Hepatocyte (in vitro differentiated cells): ENCODE measurements around the gene SLC44A5. TPM values are rescaled to one million over a fixed set of nuclear protein-coding genes. Genes with fewer than 3 reads are reported as not detected.

Experiments used
- DNase-seq: peaks from one replicate; pipeline ENCODE4 v3.0.0-alpha.2; 2016; ENCODE audit warnings: low spot score
- H2AFZ ChIP-seq: fragments of 200-600 bp; sonication (generic); 2 replicates; pipeline ENCODE4 v1.6.0; 2016; ENCODE audit warnings: antibody characterized with exemption, mild to moderate bottlenecking
- H3K27ac ChIP-seq: fragments of 200-600 bp; sonication (generic); 2 replicates; pipeline ENCODE4 v1.5.1; 2016; ENCODE audit warnings: mild to moderate bottlenecking
- H3K27me3 ChIP-seq: fragments of 200-600 bp; sonication (generic); 2 replicates; pipeline ENCODE4 v1.6.1; 2016
- H3K36me3 ChIP-seq: fragments of 200-600 bp; sonication (generic); replicated peaks from 2 replicates; pipeline ENCODE4 v1.5.1; 2016; ENCODE audit warnings: low read depth; ENCODE audit not compliant: insufficient read depth
- H3K4me1 ChIP-seq: fragments of 200-600 bp; sonication (generic); 2 replicates; pipeline ENCODE4 v1.5.1; 2016; ENCODE audit warnings: mild to moderate bottlenecking, moderate library complexity; ENCODE audit not compliant: insufficient read depth
- H3K4me2 ChIP-seq: fragments of 200-600 bp; sonication (generic); 2 replicates; pipeline ENCODE4 v1.6.0; 2016
- H3K4me3 ChIP-seq: fragments of 200-600 bp; sonication (generic); 2 replicates; pipeline ENCODE4 v1.5.1; 2016; ENCODE audit warnings: mild to moderate bottlenecking
- H3K79me2 ChIP-seq: fragments of 200-600 bp; sonication (generic); 2 replicates; pipeline ENCODE4 v1.6.0; 2017; ENCODE audit warnings: mild to moderate bottlenecking
- H3K9me2 ChIP-seq: fragments of 200-600 bp; sonication (generic); replicated peaks from 2 replicates; pipeline ENCODE4 v1.6.0; 2017; ENCODE audit warnings: mild to moderate bottlenecking; ENCODE audit not compliant: insufficient read depth
- H3K9me3 ChIP-seq: fragments of 200-600 bp; sonication (generic); 2 replicates; pipeline ENCODE4 v1.5.1; 2016; ENCODE audit warnings: low read depth, mild to moderate bottlenecking
- H4K20me1 ChIP-seq: fragments of 200-600 bp; sonication (generic); 2 replicates; pipeline ENCODE4 v1.6.0; 2016; ENCODE audit warnings: mild to moderate bottlenecking; ENCODE audit not compliant: insufficient read depth, poor library complexity, severe bottlenecking
- EZH2 ChIP-seq: fragments of 200-600 bp; sonication (generic); IDR thresholded peaks from 2 replicates; pipeline ENCODE4 v1.6.1; 2016; ENCODE audit warnings: antibody characterized with exemption, mild to moderate bottlenecking, borderline replicate concordance
- EZH2phosphoT487 ChIP-seq: fragments of 200-600 bp; sonication (generic); IDR thresholded peaks from one replicate; pipeline ENCODE4 v1.6.1; 2018; ENCODE audit warnings: antibody characterized with exemption, mild to moderate bottlenecking, low read depth, moderate library complexity; ENCODE audit not compliant: unreplicated experiment, severe bottlenecking
- WGBS: methylation state at CpG from one replicate; pipeline ENCODE4 v1.1.6; 2016; ENCODE audit warnings: low lambda C conversion rate; ENCODE audit errors: missing lambda C conversion rate; 5-methylcytosine and 5-hydroxymethylcytosine counted together
- polyA plus RNA-seq: library from polyadenylated mRNA; unstranded; fragments of >200 nt; fragmentation: Nextera tagmentation; extraction: Ambion mirVana; gene quantifications from 2 replicates; pipeline ENCODE4 v1.2.1, GENCODE V29; 2016
- total RNA-seq: library from RNA; depleted of rRNA; stranded (reverse); fragments of >200 nt; gene quantifications from 2 replicates; pipeline ENCODE4 v1.2.3, GENCODE V29; 2014
- TF ChIP-seq, protein P1 (sequence below): fragments of 200-600 bp; sonication (generic); IDR thresholded peaks from 2 replicates; pipeline ENCODE4 v1.5.1; 2016; ENCODE audit warnings: antibody characterized with exemption, mild to moderate bottlenecking; ENCODE audit not compliant: poor library complexity

Gene SLC44A5
- total and polyA plus RNA-seq, 2 experiments from 2014 or later = 2.1 to 4.8 TPM

DNA sequence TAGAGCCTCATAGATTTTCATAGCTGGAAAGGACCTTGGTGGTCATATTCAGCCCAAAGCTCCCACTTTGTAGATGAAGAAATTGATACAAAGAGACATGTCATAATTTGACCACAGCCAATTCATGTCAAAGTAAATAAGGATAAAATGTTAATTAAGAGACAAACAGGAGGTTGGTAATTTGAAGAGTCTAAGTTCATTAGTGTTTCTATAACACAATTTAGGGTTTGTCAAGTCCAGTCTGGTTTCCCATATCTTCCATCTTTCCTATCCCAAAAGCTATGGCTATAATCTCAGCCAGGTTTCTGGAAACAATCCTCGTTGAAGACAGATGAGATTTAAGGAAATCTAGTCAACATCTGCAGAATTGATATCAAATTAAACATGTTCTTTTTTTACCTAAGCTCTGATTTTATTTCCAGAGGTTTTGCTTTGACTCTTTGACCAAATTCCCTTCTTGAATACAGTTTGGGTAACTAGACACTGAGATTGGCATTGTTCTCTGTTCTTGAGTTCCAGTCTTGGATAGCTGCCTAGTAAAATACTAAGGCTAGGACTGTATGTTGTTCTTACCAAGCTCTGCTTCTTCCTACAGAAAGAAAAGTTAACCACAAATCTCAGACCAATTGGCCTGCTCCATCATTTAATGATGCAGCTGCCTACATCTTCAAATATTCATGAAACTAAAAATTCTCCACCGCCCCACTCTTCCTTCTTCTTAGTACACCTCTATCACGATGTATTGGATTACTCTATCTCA, 62.0 kb downstream of the SLC44A5 start:
- H3K27me3 ChIP-seq = no peaks in the 10 kb centered on the region
- no peak overlapping the region for H3K4me3 ChIP-seq
- DNase-seq = no peak
- TF ChIP-seq EZH2phosphoT487 = no peak
- no peak for TF ChIP-seq EZH2
- TF ChIP-seq, protein P1, sequence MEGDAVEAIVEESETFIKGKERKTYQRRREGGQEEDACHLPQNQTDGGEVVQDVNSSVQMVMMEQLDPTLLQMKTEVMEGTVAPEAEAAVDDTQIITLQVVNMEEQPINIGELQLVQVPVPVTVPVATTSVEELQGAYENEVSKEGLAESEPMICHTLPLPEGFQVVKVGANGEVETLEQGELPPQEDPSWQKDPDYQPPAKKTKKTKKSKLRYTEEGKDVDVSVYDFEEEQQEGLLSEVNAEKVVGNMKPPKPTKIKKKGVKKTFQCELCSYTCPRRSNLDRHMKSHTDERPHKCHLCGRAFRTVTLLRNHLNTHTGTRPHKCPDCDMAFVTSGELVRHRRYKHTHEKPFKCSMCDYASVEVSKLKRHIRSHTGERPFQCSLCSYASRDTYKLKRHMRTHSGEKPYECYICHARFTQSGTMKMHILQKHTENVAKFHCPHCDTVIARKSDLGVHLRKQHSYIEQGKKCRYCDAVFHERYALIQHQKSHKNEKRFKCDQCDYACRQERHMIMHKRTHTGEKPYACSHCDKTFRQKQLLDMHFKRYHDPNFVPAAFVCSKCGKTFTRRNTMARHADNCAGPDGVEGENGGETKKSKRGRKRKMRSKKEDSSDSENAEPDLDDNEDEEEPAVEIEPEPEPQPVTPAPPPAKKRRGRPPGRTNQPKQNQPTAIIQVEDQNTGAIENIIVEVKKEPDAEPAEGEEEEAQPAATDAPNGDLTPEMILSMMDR = no peak
- no peaks in the 10 kb centered on the region for H3K9me3 ChIP-seq
- WGBS = 87% methylated on average over 3 of the region's 3 CpGs
- H3K4me2 ChIP-seq = no peak overlapping the region
- no peak overlapping the region for H3K27ac ChIP-seq
- no peaks in the 10 kb centered on the region for H3K36me3 ChIP-seq
- H3K4me1 ChIP-seq = no peaks in the 10 kb centered on the region
- H3K9me2 ChIP-seq = no peaks in the 10 kb centered on the region
- H4K20me1 ChIP-seq = no peaks in the 10 kb centered on the region
- H2AFZ ChIP-seq = no peak overlapping the region
- no peaks in the 10 kb centered on the region for H3K79me2 ChIP-seq

DNA sequence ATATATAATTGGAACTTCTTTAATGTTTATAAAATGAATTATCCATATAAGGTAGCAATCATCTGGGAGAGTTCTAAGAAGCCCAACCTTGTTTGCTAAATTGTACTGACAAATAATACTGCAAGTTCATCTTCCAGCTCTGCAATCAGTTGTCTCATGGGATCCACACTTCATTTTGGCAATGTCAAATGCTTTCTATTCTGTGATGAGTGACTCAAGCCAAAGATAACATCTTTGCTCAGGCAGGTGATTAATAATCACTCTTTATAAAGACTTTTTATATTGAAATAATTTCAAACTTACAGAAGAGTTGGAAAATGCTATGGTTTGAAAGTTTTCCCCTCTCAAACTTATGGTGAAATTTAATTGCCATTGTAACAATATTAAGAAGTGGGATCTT, 67.2 kb downstream of the SLC44A5 start:
- H4K20me1 ChIP-seq = no peaks in the 10 kb centered on the region
- DNase-seq = no peak
- H3K4me1 ChIP-seq = no peaks in the 10 kb centered on the region
- TF ChIP-seq, protein P1 = no peak
- TF ChIP-seq EZH2 (no peak), EZH2phosphoT487 (no peak)
- H3K9me3 ChIP-seq = no peaks in the 10 kb centered on the region
- no peak overlapping the region for H3K4me2 ChIP-seq
- H3K9me2 ChIP-seq = no peaks in the 10 kb centered on the region
- H3K27me3 ChIP-seq = no peaks in the 10 kb centered on the region
- H3K36me3 ChIP-seq = no peaks in the 10 kb centered on the region
- no peak overlapping the region for H3K27ac ChIP-seq
- no peak overlapping the region for H2AFZ ChIP-seq
- no peaks in the 10 kb centered on the region for H3K79me2 ChIP-seq
- no peak overlapping the region for H3K4me3 ChIP-seq

DNA sequence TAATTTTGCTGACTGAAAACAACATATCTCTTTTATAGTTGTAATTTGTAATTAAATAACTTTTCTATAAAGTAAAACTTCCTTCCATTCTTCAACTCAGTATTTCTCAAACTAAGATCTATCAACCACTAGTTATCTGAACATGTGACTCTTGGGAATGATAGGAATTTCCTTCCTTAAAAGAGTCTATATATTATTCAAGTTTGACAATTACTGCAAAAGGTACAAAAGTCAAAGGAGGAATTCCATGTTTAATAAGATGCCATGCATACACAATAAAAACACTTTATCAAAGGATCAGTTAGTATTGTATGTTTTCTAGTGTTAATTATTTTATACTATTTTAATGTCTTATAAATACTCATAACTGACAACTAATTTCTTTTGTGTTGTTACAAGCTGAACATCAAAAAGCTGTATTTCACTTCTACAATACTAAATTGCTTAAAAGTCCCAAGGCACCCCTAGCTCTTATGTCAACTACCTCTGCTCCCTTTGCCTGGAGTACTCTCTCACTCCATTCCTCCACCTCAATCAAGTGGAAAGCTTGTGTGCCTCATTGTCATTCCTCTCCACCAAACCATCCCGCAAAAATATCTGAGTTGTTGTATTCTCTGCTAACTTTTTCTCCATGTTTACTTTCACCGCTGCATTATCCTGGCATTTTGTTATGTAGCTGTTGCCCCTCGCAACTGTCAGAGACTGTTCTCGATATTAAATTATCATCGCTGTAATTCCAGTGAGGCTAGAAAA, 67.9 kb downstream of the SLC44A5 start:
- DNase-seq = no peak
- no peak overlapping the region for H3K27ac ChIP-seq
- H3K9me2 ChIP-seq = no peaks in the 10 kb centered on the region
- H3K9me3 ChIP-seq = no peaks in the 10 kb centered on the region
- H3K27me3 ChIP-seq = no peaks in the 10 kb centered on the region
- H3K36me3 ChIP-seq = no peaks in the 10 kb centered on the region
- 92% methylated on average over 5 of the region's 5 CpGs for WGBS
- H3K4me2 ChIP-seq = no peak overlapping the region
- H4K20me1 ChIP-seq = no peaks in the 10 kb centered on the region
- H3K79me2 ChIP-seq = no peaks in the 10 kb centered on the region
- H2AFZ ChIP-seq = no peak overlapping the region
- no peak overlapping the region for H3K4me3 ChIP-seq
- H3K4me1 ChIP-seq = no peaks in the 10 kb centered on the region
- TF ChIP-seq, protein P1 = no peak
- TF ChIP-seq EZH2 = no peak
- no peak for TF ChIP-seq EZH2phosphoT487
